ENCODE results near the gene SNN. TPM values are rescaled to one million over a fixed set of nuclear protein-coding genes. Genes with fewer than 3 reads are reported as not detected.

SNN gene
- total and polyA plus RNA-seq, 2 donors (not counting 1 experiment from before 2014, with no cell fraction given), result 55.4 to 63.3 TPM

GRCh38 chr16:11670171-11671131, 2.2 kb downstream of the SNN start:
- peaks cover 79% of the 10 kb centered on the region for H3K4me1 Mint-ChIP-seq
- H3K4me3 Mint-ChIP-seq, result peak overlapping the region; percentile 91
- ChIA-PET POLR2A (interaction anchor here (1.9 to 3.6 kb wide), 2 partner anchors 12 to 19 kb away, joined by 13 to 19 read pairs; no protein-coding TSS in a partner anchor), CTCF (interaction anchor here (0.8 to 1.9 kb wide), 5 partner anchors 9 to 707 kb away, joined by 4 to 10 read pairs (median 8); no protein-coding TSS in a partner anchor)
- peaks cover 73% of the 10 kb centered on the region for H3K79me2 ChIP-seq (ENCODE audit: control insufficient read depth, insufficient read depth, low read length)
- peak overlapping the region; percentile 68 to 90 (median 77) for H3K4me3 ChIP-seq (ENCODE audit: control extremely low read depth in 1 of 5, extremely low read depth in 1 of 5, insufficient read depth in 1 of 5, low read depth in 2 of 5, low read length in 4 of 5)
- ATAC-seq (ENCODE audit: low read depth), result peak; percentile 19
- H2AFZ ChIP-seq (ENCODE audit: insufficient read depth, low read depth, low read length, poor library complexity, severe bottlenecking), result no peak overlapping the region
- 52% methylated on average over 25 of the region's 27 CpGs for WGBS (ENCODE audit: insufficient coverage)
- H3K9me3 ChIP-seq (ENCODE audit: control extremely low read depth in 1 of 3, control insufficient read depth in 2 of 3, insufficient read depth in 1 of 3, low read length in 2 of 3), result peaks cover 0 to 2% (median 0%) of the 10 kb centered on the region in 3 donors
- peak overlapping the region; percentile 96 to 98 for H3K27ac ChIP-seq (ENCODE audit: low read length in 2 of 2)
- peaks cover 0 to 20% of the 10 kb centered on the region in 2 experiments for H3K36me3 ChIP-seq (replicated peaks in 1 of 2; ENCODE audit: control extremely low read depth in 1 of 2, control insufficient read depth in 1 of 2, extremely low read depth in 1 of 2, insufficient read depth in 2 of 2, low read length in 1 of 2)
- DNase-seq, result peak; percentile 71
- H3K27me3 ChIP-seq (replicated peaks in 1 of 4; ENCODE audit: control extremely low read depth in 1 of 4, control insufficient read depth in 3 of 4, insufficient read depth in 4 of 4, low read length in 3 of 4), result no peaks in the 10 kb centered on the region
- H3K4me2 ChIP-seq (replicated peaks; ENCODE audit: low read depth, low read length, poor library complexity, severe bottlenecking), result peak overlapping the region; percentile 97
- H3K9me3 Mint-ChIP-seq (ENCODE audit: insufficient read depth), result no peaks in the 10 kb centered on the region
- no peaks in the 10 kb centered on the region for H3K27me3 Mint-ChIP-seq
- H3K9ac ChIP-seq (ENCODE audit: low read length), result peak overlapping the region; percentile 95
- TF ChIP-seq CTCF (IDR thresholded peaks at IDR 0.05) (no peak), EZH2 (IDR thresholded peaks at IDR 0.05; ENCODE audit: borderline replicate concordance, insufficient read depth, low read depth, low read length, poor library complexity, severe bottlenecking) (no peak)
- peak overlapping the region; percentile 93 for H3K27ac Mint-ChIP-seq
- H3K4me1 ChIP-seq (ENCODE audit: control insufficient read depth in 2 of 2, insufficient read depth in 2 of 2, low read length in 2 of 2), result peaks cover 58 to 82% of the 10 kb centered on the region in 2 donors
- peaks cover 61% of the 10 kb centered on the region for H4K20me1 ChIP-seq (ENCODE audit: control insufficient read depth, insufficient read depth, low read length, poor library complexity, severe bottlenecking)
- intact Hi-C loops (cut with micrococcal nuclease), result loop anchor here (1.0 kb wide), 1 partner anchor 12 kb away; no protein-coding TSS in a partner anchor

Measured in B cell (primary cell).